Endothelial cell (in vitro differentiated cells): Measurements from ENCODE around the gene B3GLCT. TPM values are rescaled to one million over a fixed set of nuclear protein-coding genes. Genes with fewer than 3 reads are reported as not detected.
A peak's percentile ranks its signal among the peaks of the same experiment; 100 is the strongest.

ENCODE experiments used
- DNase-seq: peaks from one replicate; pipeline ENCODE4 v3.0.0; 2021; ENCODE audit warnings: low spot score
- H3K27ac Mint-ChIP-seq: one replicate; pipeline ENCODE4 v1.8.0; 2021; ENCODE audit warnings: mixed read lengths, inconsistent platforms; ENCODE audit not compliant: unreplicated experiment
- H3K27me3 Mint-ChIP-seq: one replicate; pipeline ENCODE4 v1.8.0; 2021; ENCODE audit warnings: mild to moderate bottlenecking, moderate library complexity, mixed read lengths, inconsistent platforms; ENCODE audit not compliant: unreplicated experiment
- H3K36me3 Mint-ChIP-seq: one replicate; pipeline ENCODE4 v1.8.0; 2021; ENCODE audit warnings: mild to moderate bottlenecking, low read depth, mixed read lengths, inconsistent platforms; ENCODE audit not compliant: unreplicated experiment
- H3K4me1 Mint-ChIP-seq: one replicate; pipeline ENCODE4 v1.8.0; 2021; ENCODE audit warnings: mild to moderate bottlenecking, mixed read lengths, inconsistent platforms; ENCODE audit not compliant: unreplicated experiment
- H3K4me3 Mint-ChIP-seq: one replicate; pipeline ENCODE4 v1.8.0; 2021; ENCODE audit warnings: mild to moderate bottlenecking, mixed read lengths, inconsistent platforms; ENCODE audit not compliant: unreplicated experiment
- H3K9me3 Mint-ChIP-seq: one replicate; pipeline ENCODE4 v1.8.0; 2021; ENCODE audit warnings: mixed read lengths, inconsistent platforms; ENCODE audit not compliant: unreplicated experiment
- CTCF ChIP-seq: fragments of 200-600 bp; sonication (generic); IDR thresholded peaks from one replicate; pipeline ENCODE4 v1.5.0; 2021; ENCODE audit warnings: antibody characterized with exemption; ENCODE audit not compliant: unreplicated experiment
- total RNA-seq: library from RNA; stranded (reverse); fragmentation: NEBNext Ultra II Directional; extraction: Animal tissue kit (Norgen Biotek cat#: 25700); gene quantifications from one replicate; pipeline ENCODE4 v1.2.1, GENCODE V29; 2021; ENCODE audit not compliant: unreplicated experiment

B3GLCT gene
- total RNA-seq, 1 donor from 2014 or later: 9.8 TPM

- Mint-ChIP-seq H3K9me3 (peaks cover 10% of the 10 kb centered on the region), H3K27me3 (no peaks in the 10 kb centered on the region), H3K36me3 (peaks cover 4% of the 10 kb centered on the region), H3K4me3 (no peak overlapping the region), H3K4me1 (no peaks in the 10 kb centered on the region), H3K27ac (no peak overlapping the region)
- no peak for TF ChIP-seq CTCF
- DNase-seq: no peak
These were observed 169.4 kb downstream of the B3GLCT start for GRCh38 chr13:31369213-31369612.

GRCh38 chr13:31372454-31372853, 172.7 kb downstream of the B3GLCT start:
- H3K27ac Mint-ChIP-seq: no peak overlapping the region
- no peak overlapping the region for H3K4me3 Mint-ChIP-seq
- no peak for TF ChIP-seq CTCF
- DNase-seq: no peak
- H3K9me3 Mint-ChIP-seq: no peaks in the 10 kb centered on the region
- no peaks in the 10 kb centered on the region for H3K36me3 Mint-ChIP-seq
- no peaks in the 10 kb centered on the region for H3K4me1 Mint-ChIP-seq
- peaks cover 7% of the 10 kb centered on the region for H3K27me3 Mint-ChIP-seq

GRCh38 chr13:31374682-31375081, 174.9 kb downstream of the B3GLCT start:
- Mint-ChIP-seq H3K9me3 (no peaks in the 10 kb centered on the region), H3K27ac (no peak overlapping the region), H3K27me3 (peaks cover 7% of the 10 kb centered on the region), H3K4me3 (no peak overlapping the region), H3K36me3 (no peaks in the 10 kb centered on the region), H3K4me1 (peaks cover 12% of the 10 kb centered on the region)
- DNase-seq: no peak
- no peak for TF ChIP-seq CTCF

- Mint-ChIP-seq H3K36me3 (no peaks in the 10 kb centered on the region), H3K4me1 (peaks cover 17% of the 10 kb centered on the region), H3K27ac (peak overlapping the region; percentile 25), H3K9me3 (no peaks in the 10 kb centered on the region), H3K4me3 (no peak overlapping the region), H3K27me3 (peaks cover 7% of the 10 kb centered on the region)
- DNase-seq: peak; percentile 9
- no peak for TF ChIP-seq CTCF
These were observed 178.2 kb downstream of the B3GLCT start for GRCh38 chr13:31377946-31378345.

GRCh38 chr13:31380715-31381114, 180.9 kb downstream of the B3GLCT start:
- Mint-ChIP-seq H3K27me3 (peaks cover 1% of the 10 kb centered on the region), H3K4me3 (no peak overlapping the region), H3K36me3 (no peaks in the 10 kb centered on the region), H3K9me3 (no peaks in the 10 kb centered on the region), H3K4me1 (peaks cover 17% of the 10 kb centered on the region), H3K27ac (no peak overlapping the region)
- TF ChIP-seq CTCF: no peak
- DNase-seq: no peak

Other genes with a start within 250 kb of the B3GLCT start
- gene HSPH1, start 38.1 kb upstream of the B3GLCT start, total RNA-seq: 43.9 TPM